Measurements from ENCODE around the gene MTG1. TPM values are rescaled to one million over a fixed set of nuclear protein-coding genes. Genes with fewer than 3 reads are reported as not detected.
A peak's percentile ranks its signal among the peaks of the same experiment; 100 is the strongest.

Gene MTG1
- total RNA-seq, 1 donor = 31.5 TPM

DNA sequence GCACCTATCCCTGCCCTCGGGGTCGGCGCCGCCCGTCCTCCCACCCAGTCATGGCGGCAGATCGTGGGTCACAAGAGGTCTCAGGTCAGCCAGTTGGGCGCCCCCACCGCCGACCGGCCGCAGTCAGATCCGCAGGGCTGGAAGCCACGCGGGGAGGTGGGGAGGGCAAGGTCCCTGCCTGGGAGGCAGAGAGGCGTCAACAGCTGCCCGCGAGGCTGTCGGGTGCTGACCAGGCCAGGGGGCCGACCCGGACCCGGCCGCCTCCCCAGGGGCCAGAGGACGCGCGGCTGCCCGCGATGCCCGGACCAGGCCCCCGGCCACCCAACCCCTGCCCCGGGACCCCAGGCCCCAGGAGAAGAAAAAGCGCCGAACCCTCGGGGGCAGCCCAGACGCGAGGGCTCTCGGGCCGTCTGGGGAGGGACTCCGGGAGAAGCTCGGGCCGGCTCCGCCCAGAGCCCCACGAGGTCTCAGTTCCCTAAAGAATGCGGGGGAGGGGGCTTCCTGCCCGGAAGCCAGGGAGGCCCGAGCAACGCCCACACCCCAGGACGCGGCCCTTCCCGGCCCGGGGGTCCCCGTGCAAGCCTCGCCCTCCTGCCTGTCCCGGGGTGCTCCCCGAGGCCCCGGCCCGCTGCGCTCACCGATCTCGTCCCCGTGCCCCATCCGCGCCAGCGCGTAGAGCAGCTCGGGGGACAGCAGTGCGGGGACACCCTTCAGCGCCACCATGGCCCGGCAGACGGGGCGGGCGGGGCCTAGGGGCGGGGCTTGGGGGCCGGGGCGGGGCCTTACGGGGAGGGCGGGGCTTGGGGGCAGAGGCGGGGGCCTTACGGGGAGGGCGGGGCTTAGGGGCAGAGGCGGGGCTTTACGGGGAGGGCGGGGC lies 36.4 kb upstream of the MTG1 start, which contains the start of gene FUOM:
TSS of gene FUOM (minus strand) at position 735 of the 877 bp plus-strand sequence. CDS start at position 723, 12 bp downstream.
- Histone ChIP-seq H4K20me1 (ENCODE audit: insufficient read depth, low read length) (no peaks in the 10 kb centered on the region), H3K27me3 (ENCODE audit: insufficient read depth, low read length) (no peaks in the 10 kb centered on the region), H3K9me3 (ENCODE audit: low read depth, low read length) (no peaks in the 10 kb centered on the region), H2AFZ (ENCODE audit: low read length) (peak within 1 kb of the TSS; percentile 70), H3K4me1 (ENCODE audit: insufficient read depth, low read length) (no peaks in the 10 kb centered on the region), H3K36me3 (ENCODE audit: insufficient read depth, low read length) (peaks cover 6% of the 10 kb centered on the region), H3K27ac (ENCODE audit: low read depth, low read length) (no peak within 1 kb of the TSS), H3K4me2 (ENCODE audit: insufficient read depth, low read length) (peak within 1 kb of the TSS; percentile 72), H3K4me3 (ENCODE audit: insufficient read depth, low read length) (peak within 1 kb of the TSS; percentile 71), H3K79me2 (ENCODE audit: insufficient read depth, low read length) (no peaks in the 10 kb centered on the region)
- TF ChIP-seq, protein P1, sequence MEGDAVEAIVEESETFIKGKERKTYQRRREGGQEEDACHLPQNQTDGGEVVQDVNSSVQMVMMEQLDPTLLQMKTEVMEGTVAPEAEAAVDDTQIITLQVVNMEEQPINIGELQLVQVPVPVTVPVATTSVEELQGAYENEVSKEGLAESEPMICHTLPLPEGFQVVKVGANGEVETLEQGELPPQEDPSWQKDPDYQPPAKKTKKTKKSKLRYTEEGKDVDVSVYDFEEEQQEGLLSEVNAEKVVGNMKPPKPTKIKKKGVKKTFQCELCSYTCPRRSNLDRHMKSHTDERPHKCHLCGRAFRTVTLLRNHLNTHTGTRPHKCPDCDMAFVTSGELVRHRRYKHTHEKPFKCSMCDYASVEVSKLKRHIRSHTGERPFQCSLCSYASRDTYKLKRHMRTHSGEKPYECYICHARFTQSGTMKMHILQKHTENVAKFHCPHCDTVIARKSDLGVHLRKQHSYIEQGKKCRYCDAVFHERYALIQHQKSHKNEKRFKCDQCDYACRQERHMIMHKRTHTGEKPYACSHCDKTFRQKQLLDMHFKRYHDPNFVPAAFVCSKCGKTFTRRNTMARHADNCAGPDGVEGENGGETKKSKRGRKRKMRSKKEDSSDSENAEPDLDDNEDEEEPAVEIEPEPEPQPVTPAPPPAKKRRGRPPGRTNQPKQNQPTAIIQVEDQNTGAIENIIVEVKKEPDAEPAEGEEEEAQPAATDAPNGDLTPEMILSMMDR (IDR thresholded peaks at IDR 0.05; ENCODE audit: extremely low read depth, low read depth, low read length) = no peak
- DNase-seq (ENCODE audit: insufficient read length, low spot score, missing footprints) = peak; percentile 98

DNA sequence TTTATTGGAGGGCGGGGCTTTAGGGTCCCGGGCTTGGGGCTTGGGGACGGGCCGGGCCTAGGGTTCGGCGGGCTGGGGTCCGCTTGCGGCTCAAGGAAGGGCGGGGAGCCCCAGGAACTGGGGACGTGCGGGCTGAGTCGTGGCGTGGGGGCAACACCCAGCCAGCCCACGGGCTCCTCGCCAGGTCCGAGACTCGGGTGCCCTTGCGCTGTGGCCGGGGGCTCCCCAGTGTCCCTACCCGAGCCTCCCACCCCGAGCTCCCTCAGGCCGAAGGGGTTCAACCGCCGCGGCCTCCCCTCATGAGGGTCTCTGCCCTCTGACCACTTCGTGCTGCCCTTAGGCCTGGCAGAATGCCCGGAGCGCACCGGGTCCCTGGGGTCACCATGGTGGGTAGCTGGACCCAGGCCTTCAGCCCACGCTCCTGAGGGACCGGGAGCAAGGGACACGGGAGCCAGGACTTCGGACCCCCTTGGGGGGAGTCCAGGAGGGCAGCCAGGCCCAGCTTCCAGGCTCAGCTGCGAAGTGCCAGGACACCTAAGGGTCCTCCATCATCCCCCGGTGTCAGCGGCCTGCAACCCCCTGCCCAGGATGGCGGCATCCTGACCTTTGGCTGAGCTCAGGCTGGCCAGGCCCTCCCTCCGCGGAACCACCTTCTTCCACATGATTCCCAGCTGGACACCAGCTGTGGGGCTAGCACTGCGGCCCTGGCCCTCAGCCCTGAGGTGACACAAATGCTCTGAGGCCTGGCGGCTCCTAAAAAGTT lies 35.6 kb upstream of the MTG1 start:
- Histone ChIP-seq H3K36me3 (ENCODE audit: insufficient read depth, low read length) (peaks cover 9% of the 10 kb centered on the region), H3K27me3 (ENCODE audit: insufficient read depth, low read length) (no peaks in the 10 kb centered on the region), H3K4me3 (ENCODE audit: insufficient read depth, low read length) (no peak overlapping the region), H3K4me2 (ENCODE audit: insufficient read depth, low read length) (no peak overlapping the region), H3K9me3 (ENCODE audit: low read depth, low read length) (no peaks in the 10 kb centered on the region), H3K27ac (ENCODE audit: low read depth, low read length) (no peak overlapping the region), H4K20me1 (ENCODE audit: insufficient read depth, low read length) (no peaks in the 10 kb centered on the region), H2AFZ (ENCODE audit: low read length) (no peak overlapping the region), H3K4me1 (ENCODE audit: insufficient read depth, low read length) (no peaks in the 10 kb centered on the region), H3K79me2 (ENCODE audit: insufficient read depth, low read length) (no peaks in the 10 kb centered on the region)
- TF ChIP-seq, protein P1 (IDR thresholded peaks at IDR 0.05; ENCODE audit: extremely low read depth, low read depth, low read length) = no peak
- no peak for DNase-seq (ENCODE audit: insufficient read length, low spot score, missing footprints)

DNA sequence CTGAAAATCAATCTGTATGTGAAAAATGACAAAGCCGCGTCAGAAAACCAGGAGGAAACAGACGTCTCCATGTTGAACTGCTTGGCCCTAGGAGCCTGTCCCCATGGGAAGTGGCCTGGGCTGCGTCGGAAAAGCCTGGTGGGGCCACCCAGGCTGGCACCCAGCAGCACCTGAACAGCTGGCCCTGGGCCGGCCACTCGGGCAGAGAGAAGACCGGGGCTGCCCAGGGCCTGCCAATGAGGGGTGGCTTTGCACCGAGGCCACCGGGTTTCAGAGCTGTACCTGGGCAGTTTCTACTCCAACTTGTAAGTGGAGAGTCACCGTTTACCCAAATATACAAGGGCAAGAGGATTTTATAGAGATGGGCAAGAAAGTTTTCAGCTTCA lies 35.0 kb upstream of the MTG1 start:
- Histone ChIP-seq H3K79me2 (ENCODE audit: insufficient read depth, low read length) (no peaks in the 10 kb centered on the region), H3K4me3 (ENCODE audit: insufficient read depth, low read length) (no peak overlapping the region), H3K27ac (ENCODE audit: low read depth, low read length) (no peak overlapping the region), H3K4me1 (ENCODE audit: insufficient read depth, low read length) (no peaks in the 10 kb centered on the region), H3K4me2 (ENCODE audit: insufficient read depth, low read length) (no peak overlapping the region), H2AFZ (ENCODE audit: low read length) (no peak overlapping the region), H4K20me1 (ENCODE audit: insufficient read depth, low read length) (no peaks in the 10 kb centered on the region), H3K36me3 (ENCODE audit: insufficient read depth, low read length) (peaks cover 9% of the 10 kb centered on the region), H3K9me3 (ENCODE audit: low read depth, low read length) (no peaks in the 10 kb centered on the region), H3K27me3 (ENCODE audit: insufficient read depth, low read length) (no peaks in the 10 kb centered on the region)
- TF ChIP-seq, protein P1 (IDR thresholded peaks at IDR 0.05; ENCODE audit: extremely low read depth, low read depth, low read length) = no peak
- DNase-seq (ENCODE audit: insufficient read length, low spot score, missing footprints) = no peak

DNA sequence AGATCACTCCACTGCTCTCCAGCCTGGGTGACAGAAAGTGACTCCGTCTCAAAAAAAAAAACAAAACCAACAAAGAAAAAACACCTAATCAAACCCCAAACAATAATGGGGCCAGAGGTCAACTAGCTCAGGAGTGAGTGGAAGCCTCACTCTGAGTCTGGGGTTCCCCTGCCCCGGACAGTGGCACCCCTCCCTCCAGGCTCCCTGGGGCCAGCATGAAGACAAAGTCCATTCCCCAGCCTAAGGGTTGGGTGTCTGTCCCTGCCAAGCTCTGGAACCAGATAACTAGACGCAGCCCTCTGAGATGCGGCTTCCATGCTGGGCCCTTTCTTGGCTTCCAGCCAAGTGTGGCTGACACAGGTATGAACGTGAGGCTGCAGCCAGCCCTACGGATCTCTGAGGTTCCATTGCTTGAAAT lies 34.4 kb upstream of the MTG1 start:
- no peaks in the 10 kb centered on the region for H3K79me2 ChIP-seq (ENCODE audit: insufficient read depth, low read length)
- DNase-seq (ENCODE audit: insufficient read length, low spot score, missing footprints) = peak; percentile 87
- no peaks in the 10 kb centered on the region for H3K27me3 ChIP-seq (ENCODE audit: insufficient read depth, low read length)
- no peak overlapping the region for H3K4me2 ChIP-seq (ENCODE audit: insufficient read depth, low read length)
- no peak overlapping the region for H3K4me3 ChIP-seq (ENCODE audit: insufficient read depth, low read length)
- TF ChIP-seq, protein P1 (IDR thresholded peaks at IDR 0.05; ENCODE audit: extremely low read depth, low read depth, low read length) = no peak
- H4K20me1 ChIP-seq (ENCODE audit: insufficient read depth, low read length) = no peaks in the 10 kb centered on the region
- no peaks in the 10 kb centered on the region for H3K4me1 ChIP-seq (ENCODE audit: insufficient read depth, low read length)
- no peak overlapping the region for H3K27ac ChIP-seq (ENCODE audit: low read depth, low read length)
- no peaks in the 10 kb centered on the region for H3K9me3 ChIP-seq (ENCODE audit: low read depth, low read length)
- peaks cover 12% of the 10 kb centered on the region for H3K36me3 ChIP-seq (ENCODE audit: insufficient read depth, low read length)
- no peak overlapping the region for H2AFZ ChIP-seq (ENCODE audit: low read length)

Measured in osteoblast (primary cell).